GM18867 (cell line): Measurements from ENCODE around the gene STON2.

ENCODE experiments used
- ATAC-seq: cut with Tn5 transposase; IDR thresholded peaks from one replicate; pipeline ENCODE4 v1.9.1; 2021; ENCODE audit warnings: mild to moderate bottlenecking, moderate library complexity; ENCODE audit not compliant: unreplicated experiment

STON2 gene

DNA sequence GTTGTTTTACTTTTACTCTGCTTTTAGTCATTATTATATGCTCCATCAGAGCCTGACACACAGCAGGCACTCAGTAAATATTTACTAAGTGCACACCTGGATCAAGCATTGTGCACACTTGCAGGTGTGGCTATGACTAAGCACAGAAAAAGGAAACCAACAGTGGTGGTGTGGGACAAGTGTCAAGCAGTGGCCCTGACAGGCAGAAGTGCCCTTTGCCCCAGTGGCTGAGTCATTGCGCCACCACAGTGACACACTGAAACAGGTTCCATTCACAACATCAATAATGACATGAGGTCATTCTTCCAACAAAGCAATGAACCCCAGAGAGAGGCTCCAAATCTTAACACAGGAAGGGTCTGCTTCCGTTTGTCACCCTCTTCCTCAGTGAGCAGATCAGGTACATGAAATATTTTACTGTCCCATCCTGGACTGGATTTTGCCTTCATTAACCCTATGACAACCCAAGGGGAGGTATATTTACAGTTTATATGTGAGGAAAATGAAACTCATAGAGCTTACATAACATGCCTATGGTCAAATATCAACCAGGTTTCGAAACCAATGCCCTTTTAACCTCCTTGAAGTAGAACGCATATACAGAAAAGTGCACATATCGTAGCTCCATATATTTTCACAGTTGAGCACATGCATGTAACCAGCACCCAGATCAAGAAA, 96.7 kb downstream of the STON2 start:
- ATAC-seq, result peak; percentile 96

- ATAC-seq, result no peak
These were observed 97.5 kb downstream of the STON2 start for GRCh38 chr14:81302638-81303037.

- no peak for ATAC-seq
These were observed 98.3 kb downstream of the STON2 start for GRCh38 chr14:81301813-81302212.

- ATAC-seq, result no peak
These were observed 98.8 kb downstream of the STON2 start for GRCh38 chr14:81301371-81301770.

- no peak for ATAC-seq
These were observed 101.2 kb downstream of the STON2 start for GRCh38 chr14:81298911-81299310.

GRCh38 chr14:81298122-81298521, 102.0 kb downstream of the STON2 start:
- no peak for ATAC-seq

DNA sequence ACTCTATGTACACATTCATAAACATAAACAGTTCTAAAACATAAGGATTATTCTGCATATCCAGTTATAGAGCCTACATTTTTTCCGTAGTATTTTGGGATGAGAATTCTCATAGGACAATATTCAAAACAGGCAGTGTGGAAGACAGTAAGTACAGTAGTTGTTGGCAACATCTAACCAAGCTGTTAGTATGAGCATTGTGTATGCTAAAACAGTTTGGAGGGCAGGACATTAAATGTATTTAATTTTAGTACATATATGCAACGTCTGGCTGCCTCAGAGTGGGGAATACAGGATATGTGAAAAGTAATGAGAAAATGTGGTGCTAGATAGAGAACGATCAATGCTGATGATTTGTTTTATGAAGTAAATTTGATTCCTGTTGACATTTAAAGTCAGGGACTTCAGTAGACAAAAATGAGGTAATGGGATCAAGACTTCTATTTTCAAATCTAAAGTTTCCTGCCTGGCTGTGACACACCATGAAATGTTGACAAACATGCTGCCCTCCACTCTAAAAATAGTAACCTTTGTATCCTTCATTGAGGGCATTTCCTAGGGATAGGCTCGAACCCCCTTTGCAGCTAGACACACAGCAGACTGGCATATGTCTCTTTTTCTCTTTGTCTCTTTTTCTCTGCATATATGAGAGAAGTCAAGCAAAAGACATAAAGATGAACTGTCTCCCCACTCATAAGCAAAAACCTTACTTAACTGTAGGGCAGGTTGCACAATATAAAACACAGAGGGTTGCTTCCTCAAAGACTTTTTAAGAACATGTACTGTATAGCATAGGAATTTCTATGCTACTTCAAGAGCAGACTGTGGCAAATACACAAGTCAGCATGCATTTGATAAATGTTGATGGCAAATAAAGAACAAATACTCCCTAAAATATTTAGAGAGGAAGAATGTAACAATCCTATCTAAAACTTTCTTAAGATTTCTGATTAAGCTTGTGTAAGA, 103.9 kb downstream of the STON2 start:
- ATAC-seq, result no peak

- no peak for ATAC-seq
These were observed 110.6 kb downstream of the STON2 start for GRCh38 chr14:81289516-81289915.

DNA sequence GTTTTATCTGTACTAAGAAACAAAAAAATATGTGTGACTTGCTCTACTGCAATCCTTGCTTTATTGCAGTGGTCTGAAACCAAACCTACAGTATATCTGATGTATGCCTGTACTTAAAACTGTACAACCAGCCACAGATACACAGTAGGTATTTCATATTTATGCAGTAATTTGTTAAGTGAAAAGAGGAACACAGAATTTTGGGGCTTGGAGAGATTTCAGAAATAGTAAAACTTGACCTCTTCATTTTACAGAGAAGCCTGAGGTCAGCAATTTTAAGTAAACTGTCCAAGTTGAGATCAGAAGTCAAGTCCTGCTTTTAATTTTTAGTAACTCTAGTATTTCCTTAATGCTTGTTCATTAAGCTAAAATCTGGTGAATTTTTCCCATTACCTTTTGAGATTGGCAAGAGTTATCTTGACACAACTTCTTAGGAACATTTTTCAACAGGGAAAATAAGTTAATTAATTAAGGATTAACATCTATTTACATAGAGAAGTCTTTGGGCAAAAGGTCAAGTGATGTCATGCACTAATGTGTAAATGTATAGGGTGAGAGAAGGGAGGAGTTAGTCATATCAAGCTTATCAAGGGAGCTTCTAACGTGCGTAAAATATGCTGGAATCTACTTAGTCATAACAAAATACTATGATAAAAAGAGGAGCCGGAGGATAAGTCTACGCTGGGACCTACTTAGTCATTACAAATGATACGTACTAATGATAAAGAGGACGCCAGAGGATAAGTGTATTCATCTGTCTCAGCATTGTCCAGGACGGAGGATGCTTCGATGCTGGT, 113.4 kb downstream of the STON2 start:
- ATAC-seq, result peak; percentile 41

DNA sequence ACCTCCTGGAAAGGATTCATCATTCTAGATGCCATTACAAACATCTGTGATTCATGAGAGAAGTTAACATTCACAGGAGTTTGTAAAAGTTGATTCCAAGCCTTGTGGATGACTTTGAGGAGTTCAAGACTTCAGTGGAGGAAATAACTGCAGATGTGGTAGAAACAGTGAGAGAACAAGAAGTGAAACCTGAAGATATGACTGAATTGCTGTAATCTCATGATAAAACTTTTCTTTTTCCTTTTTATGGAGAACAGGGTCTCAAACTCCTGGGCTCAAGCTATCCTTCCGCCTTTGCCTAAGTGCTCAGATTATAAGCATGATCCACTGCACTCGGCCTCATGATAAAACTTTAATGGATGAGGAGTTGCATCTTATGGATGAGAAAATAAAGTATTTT, 114.9 kb downstream of the STON2 start:
- ATAC-seq, result no peak

DNA sequence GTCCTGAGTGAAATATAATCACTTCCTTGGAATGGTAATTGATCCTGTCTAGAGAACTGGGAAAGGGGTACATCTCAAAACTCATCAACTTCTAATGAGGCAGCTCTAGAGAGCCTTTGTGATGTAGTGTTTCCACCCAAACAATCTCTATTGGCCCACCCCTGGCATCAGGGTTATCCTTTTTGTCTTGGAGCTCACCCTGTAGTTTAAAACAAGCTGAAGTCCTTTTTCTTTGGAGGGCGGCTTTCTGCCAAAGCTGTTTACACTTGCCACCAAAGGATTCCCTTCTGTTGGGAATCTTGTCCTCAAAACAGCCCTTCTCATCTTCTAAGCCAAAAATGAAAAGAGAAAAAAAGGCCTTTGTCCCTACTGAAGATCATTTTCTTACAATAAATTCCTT, 118.8 kb downstream of the STON2 start:
- no peak for ATAC-seq

- ATAC-seq, result no peak
These were observed 119.9 kb downstream of the STON2 start for GRCh38 chr14:81280136-81280791.

DNA sequence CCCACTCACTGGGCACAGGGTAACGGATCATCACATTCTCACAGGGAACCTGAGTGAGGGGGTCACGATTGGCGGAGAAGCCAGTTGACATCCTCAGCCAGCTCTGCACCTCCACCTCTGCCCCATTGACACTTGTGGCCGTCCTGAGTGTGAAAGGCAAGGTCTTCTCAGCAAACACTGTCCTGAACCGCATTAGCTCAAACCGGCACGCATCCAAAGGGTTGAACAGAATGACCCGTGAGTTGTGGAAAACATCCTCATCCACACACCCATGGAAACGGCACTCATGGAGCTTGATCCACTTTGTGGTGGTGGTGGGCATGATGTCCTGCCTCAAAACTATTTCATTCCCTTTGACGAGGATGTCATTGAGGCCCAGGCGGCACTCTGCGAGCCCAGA, 123.0 kb downstream of the STON2 start:
- ATAC-seq, result no peak

GRCh38 chr14:81276073-81277069, 123.8 kb downstream of the STON2 start:
- ATAC-seq, result peak; percentile 67

GRCh38 chr14:81275305-81276072, 124.6 kb downstream of the STON2 start:
- no peak for ATAC-seq

GRCh38 chr14:81273961-81274575, 126.1 kb downstream of the STON2 start:
- ATAC-seq, result no peak

GRCh38 chr14:81273521-81273920, 126.6 kb downstream of the STON2 start:
- ATAC-seq, result no peak

DNA sequence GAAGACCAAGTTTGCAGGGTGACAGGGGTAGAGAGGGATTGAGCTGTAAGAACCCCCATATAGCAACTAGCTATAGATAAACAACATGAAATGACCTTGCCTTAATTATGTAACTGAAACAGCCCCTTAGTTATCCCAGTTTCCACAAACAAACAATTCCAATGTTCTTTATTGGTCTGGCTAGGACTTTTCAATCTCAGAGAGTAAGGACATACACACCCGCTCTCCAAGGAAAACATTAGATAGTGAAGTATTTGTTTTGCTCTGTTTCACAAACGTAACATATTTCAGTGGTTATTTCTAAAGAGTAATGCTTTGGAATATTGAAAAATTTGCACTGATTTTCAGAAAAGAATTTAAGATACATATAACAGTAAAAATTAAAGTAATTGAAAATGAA, 127.8 kb downstream of the STON2 start:
- ATAC-seq, result no peak
